ENCODE data around the gene SPAAR.
"Not testable (repeated sequence)": the region's sequence is repeated elsewhere in the genome, so short reads cannot be mapped to it uniquely, and the experiment has no call there.

SPAAR gene

DNA sequence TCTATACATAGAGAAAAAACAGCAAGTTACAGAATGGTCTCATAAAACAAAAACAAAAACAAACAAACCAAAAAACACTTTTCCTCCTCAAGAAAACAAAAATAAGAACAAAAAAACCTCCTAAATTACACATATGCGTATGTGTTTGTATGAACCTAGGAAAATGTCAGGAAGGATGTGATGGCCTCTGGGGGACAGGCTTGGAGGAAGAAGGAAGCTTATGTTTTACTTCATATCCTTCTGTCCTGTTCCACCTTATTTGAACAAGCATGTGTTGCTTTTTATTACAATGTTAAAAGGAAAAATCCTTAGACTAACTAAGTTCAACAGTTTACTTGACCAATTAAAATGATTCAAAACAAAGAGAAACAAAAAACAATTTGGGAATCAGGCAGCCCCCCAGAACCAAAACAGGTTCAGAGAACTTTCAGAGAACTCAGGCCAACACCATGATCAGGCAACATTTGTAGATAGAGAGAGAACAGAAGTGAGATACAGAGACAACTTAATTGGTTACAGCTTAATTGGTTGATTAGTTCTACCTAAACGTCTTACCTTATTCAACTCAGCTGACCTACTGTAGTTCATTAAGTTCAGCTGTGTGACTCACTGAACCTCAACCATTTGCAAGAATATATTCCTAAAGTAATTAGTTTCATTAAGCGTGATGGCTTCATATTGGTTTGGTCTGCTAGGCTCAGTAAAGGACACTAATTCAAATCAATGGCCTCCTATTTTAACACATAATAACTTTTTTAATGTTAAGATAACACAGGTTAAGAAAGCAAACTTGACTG, 10.1 kb downstream of the SPAAR start:
- in situ Hi-C loops (cut with MboI; ENCODE audit: low sequenced_read_pairs): no loop called here

DNA sequence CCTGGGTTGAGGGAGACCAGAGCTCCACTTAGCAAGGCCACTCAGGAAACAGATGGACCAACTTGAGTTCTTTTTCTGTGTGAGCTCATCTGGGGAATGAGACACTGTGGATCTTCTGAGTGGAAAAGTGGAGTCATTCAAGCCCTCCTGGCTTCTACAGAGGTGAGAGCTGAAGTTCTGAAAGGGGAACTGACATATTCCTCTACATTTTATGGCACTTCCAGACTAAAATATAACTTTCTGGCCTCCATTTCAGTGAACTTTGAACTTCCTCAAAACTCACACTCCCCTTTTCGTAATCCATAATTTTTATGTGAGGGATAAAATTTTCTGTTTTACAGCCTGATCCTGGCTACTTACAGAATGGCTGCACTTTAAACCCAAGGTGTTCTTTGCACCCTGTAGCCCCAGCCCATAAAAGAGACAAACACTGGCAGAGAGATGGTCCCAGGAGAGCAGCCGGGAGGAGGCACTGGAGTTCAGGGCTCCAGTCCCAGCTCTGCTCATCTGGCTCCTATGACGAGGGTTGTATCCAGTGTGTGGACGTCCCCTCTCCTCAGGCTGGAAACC, 10.8 kb downstream of the SPAAR start:
- in situ Hi-C loops (cut with MboI; ENCODE audit: low sequenced_read_pairs): no loop called here

DNA sequence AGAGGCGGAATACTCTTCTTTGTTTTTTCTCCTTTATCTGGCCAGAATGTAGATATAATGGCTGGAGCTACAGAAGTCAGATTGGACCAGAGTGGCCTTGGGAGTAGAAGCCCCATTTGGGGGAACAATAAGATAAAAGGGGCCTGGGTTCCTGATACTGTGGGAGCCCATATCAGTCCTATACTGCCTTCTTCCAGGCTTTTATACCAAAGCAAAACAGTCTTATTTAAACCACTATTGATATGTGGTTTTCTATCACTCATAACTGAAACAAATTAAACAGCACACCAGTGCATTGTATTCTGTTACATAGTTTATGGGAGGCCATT, 14.3 kb downstream of the SPAAR start:
- in situ Hi-C loops (cut with MboI; ENCODE audit: low sequenced_read_pairs): no loop called here

DNA sequence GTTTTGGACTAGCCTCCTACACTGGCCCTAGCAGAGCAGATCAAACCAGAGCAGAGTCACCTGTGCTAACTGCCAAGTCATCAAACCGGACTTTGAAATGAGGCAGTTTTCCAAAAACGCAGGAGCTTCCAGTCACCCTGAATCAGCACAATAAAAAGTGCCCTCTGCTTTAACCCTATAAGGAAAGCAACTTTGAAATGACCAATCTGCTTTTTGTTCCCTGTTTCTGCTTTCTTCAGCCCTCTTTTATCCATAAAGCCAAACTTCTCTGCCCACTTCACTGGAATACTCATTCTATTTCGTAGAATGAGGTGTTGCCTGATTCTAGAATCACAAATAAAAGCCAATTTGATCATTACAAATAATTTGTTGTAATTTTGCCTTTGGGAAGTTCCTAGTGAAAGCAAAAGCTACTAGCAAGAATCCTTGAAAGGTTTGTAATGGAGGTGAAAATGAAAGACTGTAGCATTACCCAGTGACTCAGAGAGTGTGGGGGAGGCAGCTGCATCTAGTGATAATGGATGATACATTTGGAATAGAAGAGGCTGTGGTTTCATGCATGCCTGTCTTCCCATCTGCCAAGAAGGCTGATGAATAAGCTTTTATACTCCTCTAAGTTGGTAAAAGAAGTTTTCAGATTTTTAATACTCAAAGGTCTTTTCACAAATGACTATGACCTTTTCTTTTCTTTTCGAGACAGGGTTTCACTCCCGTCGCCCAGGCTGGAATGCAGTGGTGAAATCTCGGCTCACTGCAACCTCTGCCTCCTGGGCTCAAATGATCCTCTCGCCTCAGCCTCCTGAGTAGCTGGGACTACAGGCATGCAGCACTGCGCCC, 14.9 kb downstream of the SPAAR start:
- in situ Hi-C loops (cut with MboI; ENCODE audit: low sequenced_read_pairs): no loop called here

DNA sequence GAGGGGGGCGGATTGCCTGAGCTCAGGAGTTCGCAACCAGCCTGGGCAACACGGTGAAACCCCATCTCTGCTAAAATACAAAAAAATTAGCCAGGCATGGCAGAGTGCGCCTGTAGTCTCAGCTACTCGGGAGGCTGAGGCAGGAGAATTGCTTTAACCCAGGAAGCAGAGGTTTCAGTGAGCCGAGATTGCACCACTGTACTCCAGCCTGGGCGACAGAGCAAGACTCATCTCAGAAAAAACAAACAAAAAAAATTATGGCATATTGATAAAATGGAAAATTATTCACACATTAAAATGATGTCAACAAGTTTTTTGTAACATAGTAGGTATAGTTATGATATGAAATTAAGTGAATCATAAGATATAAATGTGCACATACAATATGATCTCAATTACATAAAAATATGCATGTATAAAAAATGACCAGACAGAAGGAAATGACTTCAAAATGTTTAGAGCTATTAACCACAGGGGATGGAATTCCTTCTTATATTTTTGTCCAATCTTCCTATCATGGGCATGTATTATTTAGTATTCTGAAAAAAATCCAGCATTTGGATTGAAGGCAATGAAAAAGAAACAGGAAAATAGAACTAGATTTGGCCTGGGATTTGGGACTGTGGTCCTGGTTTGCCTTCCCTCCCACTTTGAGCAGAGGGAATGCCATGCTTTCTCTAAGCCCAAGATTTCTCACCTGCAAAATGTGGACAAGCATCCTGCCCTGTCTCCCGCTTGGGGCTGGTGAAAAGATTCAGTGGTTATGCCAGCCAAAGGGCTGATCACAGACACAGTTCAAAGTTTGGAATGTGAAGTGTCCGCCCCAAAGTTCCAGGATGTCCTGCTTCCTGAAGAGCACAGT, 19.5 kb downstream of the SPAAR start:
- in situ Hi-C loops (cut with MboI; ENCODE audit: low sequenced_read_pairs): no loop called here

DNA sequence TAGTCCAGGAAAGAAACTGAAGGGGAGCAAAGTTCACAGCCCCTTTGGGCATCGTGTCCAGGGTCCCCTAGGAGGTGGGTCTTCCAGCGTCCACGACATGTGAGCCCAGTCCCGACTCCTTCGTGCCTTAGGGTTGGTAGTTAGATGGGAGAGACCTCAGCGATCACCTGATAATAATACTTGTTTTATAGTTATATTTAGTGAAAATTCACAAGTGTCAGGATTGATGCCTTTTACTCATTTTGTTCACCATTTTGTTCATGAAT, 20.1 kb downstream of the SPAAR start:
- in situ Hi-C loops (cut with MboI; ENCODE audit: low sequenced_read_pairs): no loop called here

DNA sequence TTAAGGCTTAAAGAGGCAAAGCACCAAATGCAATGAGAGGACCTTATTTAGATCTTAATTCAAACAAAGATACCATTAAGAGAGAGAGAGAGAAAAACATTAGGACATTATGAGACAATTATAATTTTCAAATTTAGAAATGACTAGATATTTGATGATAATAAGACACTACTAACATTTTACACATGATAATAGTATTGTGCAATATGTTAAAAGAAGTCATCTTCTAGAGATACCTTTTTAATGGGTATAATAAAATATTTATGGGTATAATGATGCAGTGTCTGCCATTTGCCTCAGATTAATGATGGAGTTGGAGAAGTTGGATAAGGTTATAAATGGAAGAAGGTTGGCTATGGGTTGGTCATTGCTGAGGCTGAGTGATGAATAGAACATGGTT, 21.2 kb downstream of the SPAAR start:
- in situ Hi-C loops (cut with MboI; ENCODE audit: low sequenced_read_pairs): no loop called here

DNA sequence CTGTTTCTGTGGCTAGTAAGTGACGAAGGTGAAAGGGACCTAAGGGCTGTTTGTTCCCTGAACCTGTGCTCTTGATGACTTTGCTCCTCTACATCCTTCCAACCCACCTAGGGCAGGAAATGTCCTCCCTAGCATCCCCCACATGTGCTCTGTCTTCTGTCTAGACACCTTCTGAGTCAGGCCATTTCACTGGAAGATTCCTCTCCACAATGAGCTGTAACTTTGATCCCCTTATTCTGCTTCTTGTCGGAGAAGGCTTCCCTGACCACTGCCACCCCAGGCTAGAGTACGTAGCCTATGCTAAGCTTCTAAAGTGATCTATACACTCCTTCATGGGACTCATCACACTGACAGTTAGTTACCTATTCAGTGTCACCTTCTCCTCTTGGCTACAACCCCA, 21.7 kb downstream of the SPAAR start:
- in situ Hi-C loops (cut with MboI; ENCODE audit: low sequenced_read_pairs): no loop called here

DNA sequence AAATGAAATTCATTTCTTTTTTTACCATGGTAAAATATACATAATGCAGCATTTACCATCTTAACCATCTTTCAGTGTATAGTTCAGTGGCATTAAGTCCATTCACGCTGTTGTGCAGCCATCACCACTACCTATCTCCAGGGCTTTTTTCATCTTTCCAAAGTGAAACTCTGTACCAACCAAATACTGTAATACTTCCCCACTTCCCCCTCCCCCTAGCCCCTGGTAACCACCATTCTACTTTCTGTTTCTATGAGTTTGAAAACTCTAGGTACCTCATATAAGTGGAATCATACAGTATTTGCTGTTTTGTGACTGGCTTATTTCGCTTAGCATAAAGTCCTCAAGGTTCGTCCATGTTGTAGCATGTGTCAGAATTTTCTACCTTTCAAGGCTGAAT, 23.4 kb downstream of the SPAAR start:
- in situ Hi-C loops (cut with MboI; ENCODE audit: low sequenced_read_pairs): no loop called here

DNA sequence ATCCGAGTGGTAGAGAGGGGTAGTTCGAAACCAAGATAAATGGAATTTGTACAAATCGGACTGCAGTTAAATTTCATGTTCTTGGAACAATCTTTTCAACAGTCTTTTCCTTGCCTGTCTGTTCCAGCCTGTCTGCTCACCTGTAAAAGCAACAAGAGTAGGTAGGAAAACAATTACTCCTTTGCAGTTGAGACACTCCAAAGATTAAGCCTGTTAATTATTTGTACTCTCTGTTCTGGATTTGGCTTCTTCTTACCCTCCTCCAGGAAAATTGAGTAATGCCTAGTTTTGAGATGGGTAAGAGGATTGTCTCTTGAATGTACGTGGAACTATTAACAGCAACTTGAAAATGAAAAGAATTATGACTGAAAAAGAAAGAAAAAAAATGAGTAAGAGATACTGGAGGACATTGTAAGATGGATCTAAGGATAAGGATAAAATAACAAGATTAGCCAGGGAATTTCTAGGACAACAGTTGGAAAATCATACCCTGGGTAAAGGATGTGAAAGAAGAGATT, 24.3 kb downstream of the SPAAR start:
- in situ Hi-C loops (cut with MboI; ENCODE audit: low sequenced_read_pairs): no loop called here

DNA sequence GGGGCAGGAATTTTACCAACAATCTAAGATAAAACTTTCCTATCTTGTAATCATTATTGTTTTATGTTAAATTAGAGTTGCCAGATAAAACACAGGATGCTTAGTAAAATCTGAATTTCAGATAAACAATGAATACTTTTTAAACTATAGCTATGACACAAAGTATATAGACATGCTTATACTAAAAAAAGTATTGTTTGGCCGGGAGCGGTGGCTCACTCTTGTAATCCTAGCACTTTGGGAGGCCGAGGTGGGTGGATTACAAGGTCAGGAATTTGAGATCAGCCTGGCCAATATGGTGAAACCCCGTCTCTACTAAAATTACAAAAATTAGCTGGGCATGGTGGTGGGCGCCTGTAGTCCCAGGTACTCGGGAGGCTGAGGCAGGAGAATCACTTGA, 24.8 kb downstream of the SPAAR start:
- in situ Hi-C loops (cut with MboI; ENCODE audit: low sequenced_read_pairs): not testable (repeated sequence)

DNA sequence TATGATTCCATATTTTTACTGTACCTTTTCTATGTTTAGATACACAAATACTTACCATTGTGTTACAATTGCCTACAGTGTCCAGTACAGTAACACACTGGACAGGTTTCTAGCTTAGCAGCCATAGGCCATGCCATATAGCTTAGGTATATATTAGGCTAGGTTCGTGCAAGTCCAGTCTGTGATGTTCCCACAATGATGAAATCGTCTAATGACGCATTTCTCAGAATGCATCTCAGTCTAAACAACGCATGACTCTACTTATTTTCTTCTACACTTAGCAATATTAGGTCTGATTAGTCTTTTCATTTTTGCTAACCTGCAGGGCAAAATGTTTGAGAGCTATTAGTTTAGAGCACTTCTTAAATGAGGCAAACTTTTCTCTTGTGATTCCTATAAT, 26.0 kb downstream of the SPAAR start:
- in situ Hi-C loops (cut with MboI; ENCODE audit: low sequenced_read_pairs): no loop called here

DNA sequence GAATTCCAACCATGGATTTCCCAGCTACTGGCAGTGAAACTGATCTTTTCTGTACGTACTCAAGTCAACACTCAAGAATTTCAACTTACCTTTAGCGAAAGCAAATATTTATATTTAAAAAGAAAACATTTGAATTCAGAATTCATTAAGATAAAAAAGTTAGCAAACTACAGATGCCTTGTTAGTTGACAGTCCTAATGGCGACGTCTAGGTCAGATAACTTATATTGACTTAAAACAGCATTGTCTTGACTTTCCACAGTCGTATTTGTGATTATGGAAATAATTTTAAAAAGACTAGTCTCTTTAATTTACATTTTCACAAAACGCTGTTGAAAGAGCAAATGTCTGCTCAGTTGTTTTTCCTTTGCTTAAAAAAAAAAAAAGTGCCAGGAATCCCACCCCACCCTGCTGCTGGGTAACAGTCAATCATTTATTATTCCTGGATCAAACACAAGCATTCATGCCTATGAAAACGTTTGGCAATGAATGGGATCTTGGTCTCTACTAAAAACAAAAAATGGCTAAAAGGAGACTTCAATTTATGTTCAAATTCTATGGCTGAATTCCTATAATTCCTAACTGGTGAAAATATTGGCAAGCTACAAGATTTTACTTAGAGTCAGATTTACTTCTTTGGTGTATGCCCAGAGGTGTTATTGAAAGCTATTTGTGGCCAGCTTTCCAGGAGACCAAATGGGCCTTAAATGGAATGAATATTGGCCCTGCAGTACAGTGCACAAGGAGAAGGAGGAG, 26.6 kb downstream of the SPAAR start:
- in situ Hi-C loops (cut with MboI; ENCODE audit: low sequenced_read_pairs): no loop called here

DNA sequence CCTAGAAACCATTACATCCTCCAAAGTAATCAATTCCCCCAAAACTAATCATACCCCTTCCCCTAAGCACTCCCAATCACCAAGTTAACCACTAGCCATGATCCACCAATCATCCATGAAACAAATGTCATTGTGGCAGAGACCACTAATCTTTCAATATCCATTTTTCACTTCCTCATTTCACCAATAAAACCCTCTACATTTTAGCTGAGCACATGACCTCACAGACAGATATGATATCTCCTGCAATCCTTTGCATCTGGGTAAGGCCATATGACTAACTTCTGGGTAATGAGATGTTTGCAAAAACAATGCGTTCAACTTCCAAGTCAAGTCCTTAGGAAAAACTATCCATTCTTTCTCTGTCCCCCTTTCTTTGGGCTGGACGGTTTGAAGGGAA, 27.9 kb downstream of the SPAAR start:
- in situ Hi-C loops (cut with MboI; ENCODE audit: low sequenced_read_pairs): no loop called here

DNA sequence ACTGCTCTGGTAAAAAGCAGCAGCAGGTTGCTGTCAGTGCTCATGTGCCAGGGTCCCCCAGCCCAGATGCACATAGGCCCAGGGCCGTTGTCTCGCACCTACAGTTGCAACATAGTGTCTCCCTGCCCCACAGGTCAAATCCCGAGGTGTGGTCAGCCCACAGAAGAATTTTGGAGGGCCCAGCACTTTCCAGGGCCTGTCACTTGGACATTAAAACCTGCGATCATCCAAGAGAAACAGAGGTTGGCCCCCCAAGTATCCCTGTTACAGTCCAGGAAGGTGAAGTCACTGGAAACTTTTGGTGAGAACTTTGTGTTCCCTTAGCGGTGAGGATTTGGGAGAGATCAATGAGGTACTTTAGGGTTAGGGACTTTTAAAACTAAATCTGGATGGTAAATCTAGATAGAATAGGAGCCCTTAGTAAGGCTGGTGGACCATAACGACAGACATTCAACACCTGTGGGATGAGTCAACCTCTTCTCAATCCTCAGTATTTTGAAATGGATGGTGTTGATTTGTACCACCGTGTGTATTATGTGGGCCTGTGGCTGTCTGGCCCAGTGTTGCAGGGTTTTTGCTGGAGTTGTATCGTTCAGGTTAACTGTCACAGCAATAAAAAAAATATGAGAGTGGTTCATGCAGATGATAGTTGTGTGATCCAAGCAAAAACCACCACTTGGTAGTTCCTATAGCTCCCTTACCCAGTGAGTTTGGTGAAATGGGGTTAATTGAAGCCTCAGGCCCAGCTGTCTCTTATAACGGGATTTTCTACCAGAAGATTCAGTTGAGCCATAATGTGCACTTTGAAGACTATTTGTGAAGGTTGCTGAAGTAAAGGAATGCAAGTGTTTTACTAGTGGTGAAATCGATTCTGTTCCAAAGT, 29.4 kb downstream of the SPAAR start:
- in situ Hi-C loops (cut with MboI; ENCODE audit: low sequenced_read_pairs): no loop called here

DNA sequence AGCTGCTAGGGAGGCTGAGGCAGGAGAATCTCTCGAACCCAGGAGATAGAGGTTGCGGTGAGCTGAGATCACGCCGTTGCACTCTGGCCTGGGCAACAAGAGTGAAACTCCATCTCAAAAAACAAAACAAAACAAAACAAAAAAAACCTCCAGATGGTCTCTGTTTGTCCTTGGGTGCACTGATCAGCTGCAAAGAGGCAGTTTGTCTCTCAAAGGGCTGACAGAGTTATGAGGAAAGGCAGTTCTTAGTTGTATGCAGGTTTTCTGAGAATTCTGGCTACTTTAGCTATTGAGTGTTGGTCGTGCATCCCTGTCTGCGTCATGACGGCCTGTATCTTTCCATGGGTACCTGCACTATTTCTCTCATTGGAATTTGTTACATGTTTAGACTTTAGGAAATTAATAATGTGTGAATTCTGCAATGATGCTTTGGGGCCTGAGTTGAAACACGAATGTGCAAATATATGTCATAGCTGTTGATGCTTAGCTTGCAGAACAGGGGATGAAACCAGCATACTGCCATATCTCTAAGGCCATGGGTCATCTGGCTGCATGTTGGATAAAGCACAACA, 30.5 kb downstream of the SPAAR start:
- in situ Hi-C loops (cut with MboI; ENCODE audit: low sequenced_read_pairs): no loop called here

DNA sequence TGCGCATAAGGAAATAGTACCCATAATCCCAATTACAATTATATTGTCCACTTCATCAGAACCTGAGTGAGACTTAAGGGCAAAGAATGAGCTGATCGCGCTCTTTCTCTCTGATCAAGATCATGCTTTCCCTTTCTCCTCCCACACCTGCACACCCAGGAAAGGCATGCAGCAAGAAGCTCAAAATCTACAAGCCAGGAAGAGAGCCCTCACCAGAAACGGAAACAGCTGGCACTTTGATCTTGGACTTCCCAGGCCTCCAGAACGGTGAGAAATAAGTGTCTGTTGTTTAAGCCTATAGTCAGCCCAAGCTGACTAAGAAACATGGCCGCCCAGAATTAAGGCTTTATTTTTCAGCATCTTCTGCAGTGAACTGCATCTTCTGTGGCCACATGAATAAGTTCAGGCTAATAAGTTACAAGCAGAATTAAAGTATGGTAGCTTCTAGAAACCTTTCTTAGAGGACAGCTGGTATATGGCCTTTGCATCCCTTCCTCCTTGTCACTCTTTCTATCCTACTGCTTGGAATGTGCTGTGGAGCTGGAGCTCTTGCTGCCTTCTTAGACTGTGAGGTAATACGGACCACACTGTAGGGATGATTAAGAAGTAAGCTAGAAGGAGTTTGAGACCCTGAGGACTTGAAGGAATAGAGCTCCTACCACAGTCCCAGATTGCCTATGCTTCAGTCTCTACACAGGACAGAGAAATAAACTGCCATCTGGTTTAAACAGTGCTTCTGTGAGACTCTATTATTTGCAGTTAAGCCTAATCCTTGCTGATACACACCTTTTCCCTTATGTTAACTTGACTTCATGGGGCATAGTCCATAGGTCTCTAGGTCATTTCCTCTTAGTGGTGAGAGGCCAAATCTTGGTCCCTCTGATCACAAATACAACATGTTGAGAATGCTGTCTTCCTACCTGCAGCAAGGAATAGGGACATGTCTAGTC, 31.4 kb downstream of the SPAAR start:
- in situ Hi-C loops (cut with MboI; ENCODE audit: low sequenced_read_pairs): no loop called here

DNA sequence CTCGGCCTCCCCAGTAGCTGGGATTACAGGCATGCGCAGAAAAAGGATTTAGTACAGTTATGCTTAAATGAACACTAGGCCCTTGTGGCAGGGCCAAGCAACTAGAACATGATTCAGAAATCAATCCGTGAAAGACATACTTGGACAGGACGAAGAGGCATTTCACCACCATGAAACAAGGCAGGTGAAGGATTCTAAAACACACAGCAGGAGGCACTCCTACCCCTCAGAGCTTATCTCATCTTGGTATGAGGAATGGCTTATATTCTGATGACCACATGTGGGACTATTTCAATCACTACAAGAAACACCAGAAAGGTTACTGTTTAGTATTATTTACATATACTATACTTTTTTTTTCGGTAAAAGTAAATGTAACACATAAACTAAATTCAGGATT, 33.0 kb downstream of the SPAAR start:
- in situ Hi-C loops (cut with MboI; ENCODE audit: low sequenced_read_pairs): no loop called here
